Stomach (tissue), 4 donors: ENCODE results near the gene IQSEC1.

ENCODE experiments used
- POLR2A ChIP-seq, 4 donors: fragments of 450-650 bp; IDR thresholded peaks; one replicate each; pipeline ENCODE4 v1.6.1; 2016; ENCODE audit warnings: antibody characterized with exemption in 4 of 4, control low read depth in 2 of 4, mild to moderate bottlenecking in 1 of 4, moderate library complexity in 1 of 4
- TF ChIP-seq, protein P1 (sequence below), 7 experiments: fragments of 450-650 bp in 4 of 7; fragments of 200-600 bp in 3 of 7; sonication (generic) in 3 of 7; IDR thresholded peaks; one replicate each; pipeline ENCODE4 v1.5.1; 2016 to 2019; ENCODE audit warnings: antibody characterized with exemption in 7 of 7, control low read depth in 2 of 7, mild to moderate bottlenecking in 1 of 7

DNA sequence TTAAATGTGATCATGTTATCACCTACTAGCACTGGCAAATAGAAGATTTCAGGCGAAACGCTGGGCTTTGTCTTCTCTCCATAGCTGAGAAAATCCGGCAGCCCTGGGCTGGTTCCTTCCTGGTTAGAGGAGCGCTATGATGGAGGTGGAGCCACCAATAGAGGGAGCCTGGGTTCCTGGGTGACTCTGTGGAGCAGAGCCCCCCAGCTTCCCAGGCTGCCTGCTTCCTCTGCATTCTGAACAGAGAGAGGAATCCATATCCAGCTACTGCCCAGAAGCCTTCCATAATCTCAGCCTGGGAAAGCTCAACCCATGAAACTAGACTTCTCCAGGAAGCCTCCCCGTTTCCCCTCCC lies 32.6 kb upstream of the IQSEC1 start:
- TF ChIP-seq POLR2A (IDR thresholded peaks at IDR 0.05), result no peak
- TF ChIP-seq, protein P1, sequence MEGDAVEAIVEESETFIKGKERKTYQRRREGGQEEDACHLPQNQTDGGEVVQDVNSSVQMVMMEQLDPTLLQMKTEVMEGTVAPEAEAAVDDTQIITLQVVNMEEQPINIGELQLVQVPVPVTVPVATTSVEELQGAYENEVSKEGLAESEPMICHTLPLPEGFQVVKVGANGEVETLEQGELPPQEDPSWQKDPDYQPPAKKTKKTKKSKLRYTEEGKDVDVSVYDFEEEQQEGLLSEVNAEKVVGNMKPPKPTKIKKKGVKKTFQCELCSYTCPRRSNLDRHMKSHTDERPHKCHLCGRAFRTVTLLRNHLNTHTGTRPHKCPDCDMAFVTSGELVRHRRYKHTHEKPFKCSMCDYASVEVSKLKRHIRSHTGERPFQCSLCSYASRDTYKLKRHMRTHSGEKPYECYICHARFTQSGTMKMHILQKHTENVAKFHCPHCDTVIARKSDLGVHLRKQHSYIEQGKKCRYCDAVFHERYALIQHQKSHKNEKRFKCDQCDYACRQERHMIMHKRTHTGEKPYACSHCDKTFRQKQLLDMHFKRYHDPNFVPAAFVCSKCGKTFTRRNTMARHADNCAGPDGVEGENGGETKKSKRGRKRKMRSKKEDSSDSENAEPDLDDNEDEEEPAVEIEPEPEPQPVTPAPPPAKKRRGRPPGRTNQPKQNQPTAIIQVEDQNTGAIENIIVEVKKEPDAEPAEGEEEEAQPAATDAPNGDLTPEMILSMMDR (IDR thresholded peaks at IDR 0.05), result no peak
